Gastrocnemius medialis (tissue), 4 donors: ENCODE measurements around the gene OVAAL. TPM values are rescaled to one million over a fixed set of nuclear protein-coding genes. Genes with fewer than 3 reads are reported as not detected.

ENCODE experiments used
- ATAC-seq, 2 donors: fragments of 150-250 bp; one replicate each; pipeline ENCODE4 v1.9.1; 2016
- DNase-seq, 2 donors: peaks; one replicate each; pipeline ENCODE4 v3.0.0-alpha.2; 2019
- H3K27ac ChIP-seq, 4 donors: fragments of 200-600 bp; sonication (generic); 1 replicate in 1 of 4; 2 replicates in 3 of 4; pipeline ENCODE4 v1.5.1; 2016 to 2018; ENCODE audit warnings: mild to moderate bottlenecking in 2 of 4, moderate library complexity in 1 of 4
- H3K27me3 ChIP-seq, 3 donors: fragments of 200-600 bp; sonication (generic) in 2 of 3; 1 replicate in 1 of 3; 2 replicates in 2 of 3; pipeline versions ENCODE4 v1.5.1 to v1.6.0; 2016 to 2019; ENCODE audit warnings: mild to moderate bottlenecking in 1 of 3, moderate library complexity in 1 of 3
- H3K36me3 ChIP-seq, 2 donors: fragments of 200-600 bp; sonication (generic) in 1 of 2; one replicate each; pipeline ENCODE4 v1.5.1; 2017 to 2018
- H3K4me1 ChIP-seq, 2 donors: fragments of 200-600 bp; sonication (generic) in 1 of 2; one replicate each; pipeline ENCODE4 v1.5.1; 2016 to 2017; ENCODE audit warnings: mild to moderate bottlenecking in 2 of 2
- H3K4me3 ChIP-seq, 4 donors: fragments of 200-600 bp; sonication (generic) in 3 of 4; 1 replicate in 1 of 4; 2 replicates in 3 of 4; pipeline ENCODE4 v1.5.1; 2016 to 2019; ENCODE audit warnings: mild to moderate bottlenecking in 2 of 4
- H3K9me3 ChIP-seq, 3 donors: fragments of 200-600 bp; sonication (generic) in 2 of 3; 1 replicate in 1 of 3; 2 replicates in 2 of 3; pipeline ENCODE4 v1.5.1; 2016 to 2019
- CTCF ChIP-seq, 5 experiments: fragments of 450-650 bp in 3 of 5; fragments of 200-600 bp in 2 of 5; sonication (generic) in 2 of 5; IDR thresholded peaks in 4 of 5; conservative IDR thresholded peaks in 1 of 5; 1 replicate in 4 of 5; 2 replicates in 1 of 5; pipeline ENCODE4 v1.5.1; 2016 to 2019; ENCODE audit warnings: antibody characterized with exemption in 5 of 5, mild to moderate bottlenecking in 3 of 5, moderate library complexity in 3 of 5
- POLR2A ChIP-seq, 2 donors: fragments of 450-650 bp; IDR thresholded peaks; one replicate each; pipeline ENCODE4 v1.6.1; 2017; ENCODE audit warnings: antibody characterized with exemption in 2 of 2, mild to moderate bottlenecking in 2 of 2, moderate library complexity in 2 of 2
- in situ Hi-C, 4 donors: fragments of 200-750 bp; cut with MboI; loops; one replicate each; pipeline versions ENCODE4 v1.15.0 to v1.8.0; 2017; ENCODE audit warnings: low sequenced_read_pairs in 4 of 4
- intact Hi-C: fragments of 100-400 bp; cut with DNase I; formaldehyde crosslinking; loops from one replicate; pipeline ENCODE4 v1.15.1; 2023; ENCODE audit warnings: low total_unique reads
- total RNA-seq, 4 donors: library from RNA; depleted of rRNA; stranded (reverse); fragments of >200 nt; gene quantifications; one replicate each; pipeline versions ENCODE4 v1.1.0 to v1.2.3, GENCODE V29; 2016

OVAAL gene
- not detected for total RNA-seq

GRCh38 chr1:180558664-180559063 is at the start of gene OVAAL:
OVAAL (plus strand) TSS chr1:180558964.
- Histone ChIP-seq H3K27me3 (no peaks in the 10 kb centered on the region), H3K36me3 (no peaks in the 10 kb centered on the region), H3K27ac (no peak within 1 kb of the TSS), H3K4me1 (peaks cover 0 to 6% of the 10 kb centered on the region in 2 donors), H3K9me3 (no peaks in the 10 kb centered on the region), H3K4me3 (no peak within 1 kb of the TSS)
- intact Hi-C loops, result no loop called here
- TF ChIP-seq POLR2A (IDR thresholded peaks at IDR 0.05) (no peak), CTCF (IDR thresholded peaks at IDR 0.05 in 4 of 5, conservative IDR thresholded peaks at IDR 0.05 in 1 of 5) (no peak)
- in situ Hi-C loops, result no loop called here
- DNase-seq, result no peak
- no peak for ATAC-seq

- no peak for DNase-seq
- no peak for ATAC-seq
- no peak overlapping the region for H3K4me3 ChIP-seq
- no peak for TF ChIP-seq CTCF (IDR thresholded peaks at IDR 0.05 in 4 of 5, conservative IDR thresholded peaks at IDR 0.05 in 1 of 5)
- TF ChIP-seq POLR2A (IDR thresholded peaks at IDR 0.05), result no peak
- intact Hi-C loops (no loop called here), in situ Hi-C loops (loop anchor here (10.0 to 25.0 kb wide), 5 partner anchors 114 to 654 kb away; partner anchors contain the start of gene STX6 (in 1 of the 4))
- no peaks in the 10 kb centered on the region for H3K27me3 ChIP-seq
- no peaks in the 10 kb centered on the region for H3K36me3 ChIP-seq
- no peaks in the 10 kb centered on the region for H3K9me3 ChIP-seq
- H3K27ac ChIP-seq, result no peak overlapping the region
- H3K4me1 ChIP-seq, result peaks cover under 1 to 3% of the 10 kb centered on the region in 2 donors
Measured at GRCh38 chr1:180510882-180511281, 47.9 kb upstream of the OVAAL start.

- in situ Hi-C loops (loop anchor here (10.0 to 25.0 kb wide), 5 partner anchors 111 to 651 kb away; partner anchors contain the start of gene STX6 (in 1 of the 4)), intact Hi-C loops (no loop called here)
- ATAC-seq, result no peak
- Histone ChIP-seq H3K36me3 (no peaks in the 10 kb centered on the region), H3K27ac (no peak overlapping the region), H3K9me3 (no peaks in the 10 kb centered on the region), H3K27me3 (no peaks in the 10 kb centered on the region), H3K4me3 (no peak overlapping the region), H3K4me1 (peaks cover 3 to 7% of the 10 kb centered on the region in 2 donors)
- TF ChIP-seq CTCF (IDR thresholded peaks at IDR 0.05 in 4 of 5, conservative IDR thresholded peaks at IDR 0.05 in 1 of 5) (no peak), POLR2A (IDR thresholded peaks at IDR 0.05) (no peak)
- DNase-seq, result no peak
Measured at GRCh38 chr1:180513531-180513930, 45.2 kb upstream of the OVAAL start.

- Histone ChIP-seq H3K27me3 (no peaks in the 10 kb centered on the region), H3K36me3 (no peaks in the 10 kb centered on the region), H3K4me1 (peaks cover 3 to 7% of the 10 kb centered on the region in 2 donors), H3K4me3 (no peak overlapping the region), H3K9me3 (no peaks in the 10 kb centered on the region), H3K27ac (no peak overlapping the region)
- no peak for TF ChIP-seq POLR2A (IDR thresholded peaks at IDR 0.05)
- TF ChIP-seq CTCF (IDR thresholded peaks at IDR 0.05 in 4 of 5, conservative IDR thresholded peaks at IDR 0.05 in 1 of 5), result no peak
- ATAC-seq (no peak), DNase-seq (no peak)
- in situ Hi-C loops (loop anchor here (5.0 to 25.0 kb wide), 7 partner anchors 109 to 649 kb away; partner anchors contain the start of gene STX6 (in 1 of the 4)), intact Hi-C loops (loop anchor here (5.0 kb wide), 2 partner anchors 117 to 347 kb away; partner anchors contain the start of gene XPR1)
Measured at GRCh38 chr1:180515364-180515763, 43.4 kb upstream of the OVAAL start.
